Cortex of kidney (tissue), 1 donor: ENCODE results near the gene SOCS7.

ENCODE experiments used
- DNase-seq: peaks from one replicate; lab custom pipeline; 2025; lab: John Stamatoyannopoulos, UW

Gene SOCS7

GRCh38 chr17:38364741-38365140, 13.1 kb downstream of the SOCS7 start:
- DNase-seq = no peak

- no peak for DNase-seq
Observed at GRCh38 chr17:38369124-38369886, 17.7 kb downstream of the SOCS7 start.

GRCh38 chr17:38379448-38379847, 27.8 kb downstream of the SOCS7 start:
- DNase-seq = no peak

- DNase-seq = no peak
Observed at GRCh38 chr17:38395090-38395489, 43.4 kb downstream of the SOCS7 start.

GRCh38 chr17:38397227-38397626, 45.6 kb downstream of the SOCS7 start:
- DNase-seq = no peak

GRCh38 chr17:38400286-38400685, 48.6 kb downstream of the SOCS7 start:
- no peak for DNase-seq

GRCh38 chr17:38401459-38401858, 49.8 kb downstream of the SOCS7 start:
- no peak for DNase-seq

GRCh38 chr17:38402897-38403296, 51.3 kb downstream of the SOCS7 start:
- DNase-seq = no peak

- no peak for DNase-seq
Observed at GRCh38 chr17:38403491-38403890, 51.8 kb downstream of the SOCS7 start.

- DNase-seq = no peak
Observed at GRCh38 chr17:38404174-38404943, 52.7 kb downstream of the SOCS7 start.

- DNase-seq = no peak
Observed at GRCh38 chr17:38405654-38406053, 54.0 kb downstream of the SOCS7 start.

- DNase-seq = no peak
Observed at GRCh38 chr17:38410201-38410600, 58.6 kb downstream of the SOCS7 start.

- DNase-seq = no peak
Observed at GRCh38 chr17:38415250-38416194, 63.9 kb downstream of the SOCS7 start.

GRCh38 chr17:38416840-38417209, 65.2 kb downstream of the SOCS7 start:
- DNase-seq = no peak

GRCh38 chr17:38417210-38417951, 65.7 kb downstream of the SOCS7 start:
- DNase-seq = no peak

- no peak for DNase-seq
Observed at GRCh38 chr17:38418062-38418692, 66.5 kb downstream of the SOCS7 start.

GRCh38 chr17:38418693-38419507, 67.3 kb downstream of the SOCS7 start:
- DNase-seq = no peak

GRCh38 chr17:38419508-38419981, 67.9 kb downstream of the SOCS7 start:
- no peak for DNase-seq

- no peak for DNase-seq
Observed at GRCh38 chr17:38420518-38420917, 68.9 kb downstream of the SOCS7 start.
